DND-41 (cell line): ENCODE data around the gene CCDC138.

Experiments
- EZH2 ChIP-seq: IDR thresholded peaks from 3 replicates; pipeline ENCODE4 v1.6.1; 2012; ENCODE audit warnings: borderline replicate concordance, low read depth, mild to moderate bottlenecking, moderate library complexity, low read length, inconsistent platforms; ENCODE audit not compliant: severe bottlenecking
- TF ChIP-seq, protein P1 (sequence below): IDR thresholded peaks from 2 replicates; pipeline ENCODE4 v1.5.1; 2012; ENCODE audit warnings: borderline replicate concordance, low read length, moderate library complexity, mild to moderate bottlenecking; ENCODE audit not compliant: poor library complexity, severe bottlenecking; ENCODE audit errors: extremely low read depth

DNA sequence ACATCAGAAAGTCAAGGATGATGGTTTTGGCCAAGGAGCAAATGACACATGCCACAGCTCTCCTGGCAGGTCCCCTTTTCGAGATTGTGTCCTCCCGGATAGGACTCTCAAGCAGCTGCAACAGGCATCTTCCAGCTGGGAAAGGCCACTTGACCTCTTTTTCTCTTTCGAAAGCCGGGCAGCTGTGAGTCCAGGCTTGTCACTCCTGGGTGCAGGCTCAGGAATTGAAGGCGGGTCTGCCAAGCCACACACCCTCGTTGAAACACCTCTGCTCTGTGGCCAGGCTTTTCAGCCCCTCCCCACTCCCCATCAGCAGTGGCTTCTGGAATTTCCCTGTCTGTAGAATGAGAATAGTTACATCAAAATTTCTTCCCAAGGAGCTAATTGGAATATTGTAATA lies 98.0 kb downstream of the CCDC138 start:
- TF ChIP-seq, protein P1, sequence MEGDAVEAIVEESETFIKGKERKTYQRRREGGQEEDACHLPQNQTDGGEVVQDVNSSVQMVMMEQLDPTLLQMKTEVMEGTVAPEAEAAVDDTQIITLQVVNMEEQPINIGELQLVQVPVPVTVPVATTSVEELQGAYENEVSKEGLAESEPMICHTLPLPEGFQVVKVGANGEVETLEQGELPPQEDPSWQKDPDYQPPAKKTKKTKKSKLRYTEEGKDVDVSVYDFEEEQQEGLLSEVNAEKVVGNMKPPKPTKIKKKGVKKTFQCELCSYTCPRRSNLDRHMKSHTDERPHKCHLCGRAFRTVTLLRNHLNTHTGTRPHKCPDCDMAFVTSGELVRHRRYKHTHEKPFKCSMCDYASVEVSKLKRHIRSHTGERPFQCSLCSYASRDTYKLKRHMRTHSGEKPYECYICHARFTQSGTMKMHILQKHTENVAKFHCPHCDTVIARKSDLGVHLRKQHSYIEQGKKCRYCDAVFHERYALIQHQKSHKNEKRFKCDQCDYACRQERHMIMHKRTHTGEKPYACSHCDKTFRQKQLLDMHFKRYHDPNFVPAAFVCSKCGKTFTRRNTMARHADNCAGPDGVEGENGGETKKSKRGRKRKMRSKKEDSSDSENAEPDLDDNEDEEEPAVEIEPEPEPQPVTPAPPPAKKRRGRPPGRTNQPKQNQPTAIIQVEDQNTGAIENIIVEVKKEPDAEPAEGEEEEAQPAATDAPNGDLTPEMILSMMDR: no peak
- no peak for TF ChIP-seq EZH2
